Measurements from ENCODE around the gene BSN.

The BSN gene

GRCh38 chr3:49620728-49621127, 66.5 kb downstream of the BSN start:
- no peak overlapping the region for H3K18ac ChIP-seq (ENCODE audit: low read depth in 1 of 2, low read length in 2 of 2)
- H2AK5ac ChIP-seq (ENCODE audit: low read length, severe bottlenecking) = no peak overlapping the region
- H2BK5ac ChIP-seq (ENCODE audit: low read depth, low read length, poor library complexity, severe bottlenecking) = no peak overlapping the region
- no peak overlapping the region for H2BK120ac ChIP-seq (ENCODE audit: low read depth, low read length)
- H3K4me2 ChIP-seq (ENCODE audit: low read length, poor library complexity, severe bottlenecking) = no peak overlapping the region
- no peak overlapping the region for H2BK12ac ChIP-seq (ENCODE audit: low read length in 2 of 2)
- peaks cover 0 to 38% of the 10 kb centered on the region in 2 experiments for H3K27me3 ChIP-seq (ENCODE audit: control insufficient read depth in 1 of 2, insufficient read depth in 1 of 2, low read length in 2 of 2)
- H3K4me3 ChIP-seq (ENCODE audit: insufficient read depth in 1 of 2, low read depth in 1 of 2, low read length in 2 of 2) = no peak overlapping the region
- no peak overlapping the region for H3K9ac ChIP-seq (ENCODE audit: low read length)
- H2AFZ ChIP-seq (ENCODE audit: low read depth, low read length) = no peak overlapping the region
- H3K4ac ChIP-seq (ENCODE audit: low read depth in 1 of 2, low read length in 2 of 2) = no peak overlapping the region
- H3K36me3 ChIP-seq (ENCODE audit: control insufficient read depth in 1 of 2, insufficient read depth in 2 of 2, low read depth in 1 of 2, low read length in 2 of 2) = no peaks in the 10 kb centered on the region
- H3K9me3 ChIP-seq (ENCODE audit: control insufficient read depth, low read length) = no peaks in the 10 kb centered on the region
- no peak overlapping the region for H3K14ac ChIP-seq (ENCODE audit: low read length in 2 of 2)
- 87% methylated on average over 4 of the region's 8 CpGs for WGBS
- H3K27ac ChIP-seq (ENCODE audit: low read length, poor library complexity, severe bottlenecking) = no peak overlapping the region
- no peak for DNase-seq
- no peak overlapping the region for H4K91ac ChIP-seq (ENCODE audit: low read length)
- peaks cover 10% of the 10 kb centered on the region for H3K4me1 ChIP-seq (ENCODE audit: control insufficient read depth, insufficient read depth, low read depth, low read length)
- no peak overlapping the region for H2BK15ac ChIP-seq (ENCODE audit: low read depth, poor library complexity, severe bottlenecking)
- no peak overlapping the region for H4K8ac ChIP-seq (ENCODE audit: low read length)
- H3K79me1 ChIP-seq (replicated peaks; ENCODE audit: low read length, poor library complexity, severe bottlenecking) = no peaks in the 10 kb centered on the region
- H3K23ac ChIP-seq (ENCODE audit: low read length in 2 of 2) = no peak overlapping the region

GRCh38 chr3:49623071-49623470, 68.8 kb downstream of the BSN start:
- H3K4me1 ChIP-seq (ENCODE audit: control insufficient read depth, insufficient read depth, low read depth, low read length) = peaks cover 8% of the 10 kb centered on the region
- DNase-seq = no peak
- H3K36me3 ChIP-seq (ENCODE audit: control insufficient read depth in 1 of 2, insufficient read depth in 2 of 2, low read depth in 1 of 2, low read length in 2 of 2) = no peaks in the 10 kb centered on the region
- no peaks in the 10 kb centered on the region for H3K79me1 ChIP-seq (replicated peaks; ENCODE audit: low read length, poor library complexity, severe bottlenecking)
- H3K4me3 ChIP-seq (ENCODE audit: insufficient read depth in 1 of 2, low read depth in 1 of 2, low read length in 2 of 2) = no peak overlapping the region
- no peak overlapping the region for H3K14ac ChIP-seq (ENCODE audit: low read length in 2 of 2)
- H2BK15ac ChIP-seq (ENCODE audit: low read depth, poor library complexity, severe bottlenecking) = no peak overlapping the region
- H3K9me3 ChIP-seq (ENCODE audit: control insufficient read depth, low read length) = no peaks in the 10 kb centered on the region
- H4K91ac ChIP-seq (ENCODE audit: low read length) = no peak overlapping the region
- no peak overlapping the region for H4K8ac ChIP-seq (ENCODE audit: low read length)
- H3K27ac ChIP-seq (ENCODE audit: low read length, poor library complexity, severe bottlenecking) = no peak overlapping the region
- whole genome bisulfite sequencing = 63% methylated on average over 1 of the region's 1 CpG
- no peak overlapping the region for H2BK5ac ChIP-seq (ENCODE audit: low read depth, low read length, poor library complexity, severe bottlenecking)
- no peak overlapping the region for H2AFZ ChIP-seq (ENCODE audit: low read depth, low read length)
- no peak overlapping the region for H3K23ac ChIP-seq (ENCODE audit: low read length in 2 of 2)
- no peak overlapping the region for H3K4ac ChIP-seq (ENCODE audit: low read depth in 1 of 2, low read length in 2 of 2)
- peaks cover 5 to 57% of the 10 kb centered on the region in 2 experiments for H3K27me3 ChIP-seq (ENCODE audit: control insufficient read depth in 1 of 2, insufficient read depth in 1 of 2, low read length in 2 of 2)
- H3K9ac ChIP-seq (ENCODE audit: low read length) = no peak overlapping the region
- H2BK12ac ChIP-seq (ENCODE audit: low read length in 2 of 2) = no peak overlapping the region
- no peak overlapping the region for H2AK5ac ChIP-seq (ENCODE audit: low read length, severe bottlenecking)
- no peak overlapping the region for H3K4me2 ChIP-seq (ENCODE audit: low read length, poor library complexity, severe bottlenecking)
- no peak overlapping the region for H3K18ac ChIP-seq (ENCODE audit: low read depth in 1 of 2, low read length in 2 of 2)
- no peak overlapping the region for H2BK120ac ChIP-seq (ENCODE audit: low read depth, low read length)

GRCh38 chr3:49625071-49625470, 70.8 kb downstream of the BSN start:
- 94% methylated on average over 13 of the region's 13 CpGs for WGBS
- Histone ChIP-seq H3K79me1 (replicated peaks; ENCODE audit: low read length, poor library complexity, severe bottlenecking) (no peaks in the 10 kb centered on the region), H3K4me2 (ENCODE audit: low read length, poor library complexity, severe bottlenecking) (no peak overlapping the region), H2BK5ac (ENCODE audit: low read depth, low read length, poor library complexity, severe bottlenecking) (no peak overlapping the region), H3K4me1 (ENCODE audit: control insufficient read depth, insufficient read depth, low read depth, low read length) (peaks cover 6% of the 10 kb centered on the region), H2AFZ (ENCODE audit: low read depth, low read length) (no peak overlapping the region), H3K14ac (ENCODE audit: low read length in 2 of 2) (no peak overlapping the region), H2BK12ac (ENCODE audit: low read length in 2 of 2) (no peak overlapping the region), H4K91ac (ENCODE audit: low read length) (no peak overlapping the region), H3K4ac (ENCODE audit: low read depth in 1 of 2, low read length in 2 of 2) (no peak overlapping the region), H3K27me3 (ENCODE audit: control insufficient read depth in 1 of 2, insufficient read depth in 1 of 2, low read length in 2 of 2) (peaks cover 5 to 73% of the 10 kb centered on the region in 2 experiments), H2BK120ac (ENCODE audit: low read depth, low read length) (no peak overlapping the region), H2AK5ac (ENCODE audit: low read length, severe bottlenecking) (no peak overlapping the region), H3K36me3 (ENCODE audit: control insufficient read depth in 1 of 2, insufficient read depth in 2 of 2, low read depth in 1 of 2, low read length in 2 of 2) (no peaks in the 10 kb centered on the region), H3K4me3 (ENCODE audit: insufficient read depth in 1 of 2, low read depth in 1 of 2, low read length in 2 of 2) (no peak overlapping the region), H4K8ac (ENCODE audit: low read length) (no peak overlapping the region), H3K23ac (ENCODE audit: low read length in 2 of 2) (no peak overlapping the region), H3K27ac (ENCODE audit: low read length, poor library complexity, severe bottlenecking) (no peak overlapping the region), H3K18ac (ENCODE audit: low read depth in 1 of 2, low read length in 2 of 2) (no peak overlapping the region), H3K9me3 (ENCODE audit: control insufficient read depth, low read length) (no peaks in the 10 kb centered on the region), H2BK15ac (ENCODE audit: low read depth, poor library complexity, severe bottlenecking) (no peak overlapping the region), H3K9ac (ENCODE audit: low read length) (no peak overlapping the region)
- no peak for DNase-seq

DNA sequence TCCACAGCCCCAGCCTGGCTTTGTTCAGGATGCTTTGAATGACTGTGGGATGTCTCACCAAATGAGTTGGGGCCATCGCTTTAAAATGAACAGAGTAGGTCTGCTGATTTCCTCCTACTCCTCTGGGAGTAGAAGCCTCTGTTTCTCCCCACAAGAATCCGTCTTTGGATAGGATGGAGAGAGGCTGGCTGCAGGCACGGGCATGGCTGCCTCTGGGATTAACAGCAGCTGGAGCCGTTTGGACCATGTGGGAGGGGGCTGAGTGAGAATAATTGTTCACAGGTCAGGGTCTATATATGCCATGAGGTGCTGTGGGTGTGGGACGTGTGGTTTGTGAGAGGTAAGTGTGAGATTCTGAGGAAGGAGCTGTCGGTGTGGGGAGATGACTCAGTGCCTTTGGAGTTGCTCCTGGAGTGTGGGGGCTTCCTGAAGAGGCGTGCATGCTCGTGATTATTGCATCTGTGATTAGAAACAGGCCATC, 71.9 kb downstream of the BSN start:
- Histone ChIP-seq H2BK120ac (ENCODE audit: low read depth, low read length) (no peak overlapping the region), H3K27me3 (ENCODE audit: control insufficient read depth in 1 of 2, insufficient read depth in 1 of 2, low read length in 2 of 2) (peaks cover 5 to 72% of the 10 kb centered on the region in 2 experiments), H4K8ac (ENCODE audit: low read length) (no peak overlapping the region), H2BK5ac (ENCODE audit: low read depth, low read length, poor library complexity, severe bottlenecking) (no peak overlapping the region), H2AFZ (ENCODE audit: low read depth, low read length) (no peak overlapping the region), H3K4ac (ENCODE audit: low read depth in 1 of 2, low read length in 2 of 2) (no peak overlapping the region), H3K9me3 (ENCODE audit: control insufficient read depth, low read length) (no peaks in the 10 kb centered on the region), H3K36me3 (ENCODE audit: control insufficient read depth in 1 of 2, insufficient read depth in 2 of 2, low read depth in 1 of 2, low read length in 2 of 2) (no peaks in the 10 kb centered on the region), H2BK15ac (ENCODE audit: low read depth, poor library complexity, severe bottlenecking) (no peak overlapping the region), H2AK5ac (ENCODE audit: low read length, severe bottlenecking) (no peak overlapping the region), H3K4me3 (ENCODE audit: insufficient read depth in 1 of 2, low read depth in 1 of 2, low read length in 2 of 2) (no peak overlapping the region), H3K4me2 (ENCODE audit: low read length, poor library complexity, severe bottlenecking) (no peak overlapping the region), H3K18ac (ENCODE audit: low read depth in 1 of 2, low read length in 2 of 2) (no peak overlapping the region), H3K27ac (ENCODE audit: low read length, poor library complexity, severe bottlenecking) (no peak overlapping the region), H4K91ac (ENCODE audit: low read length) (no peak overlapping the region), H3K4me1 (ENCODE audit: control insufficient read depth, insufficient read depth, low read depth, low read length) (peaks cover 6% of the 10 kb centered on the region), H3K23ac (ENCODE audit: low read length in 2 of 2) (no peak overlapping the region), H2BK12ac (ENCODE audit: low read length in 2 of 2) (no peak overlapping the region), H3K9ac (ENCODE audit: low read length) (no peak overlapping the region), H3K14ac (ENCODE audit: low read length in 2 of 2) (no peak overlapping the region), H3K79me1 (replicated peaks; ENCODE audit: low read length, poor library complexity, severe bottlenecking) (no peaks in the 10 kb centered on the region)
- WGBS = 61% methylated on average over 8 of the region's 8 CpGs
- DNase-seq = no peak

Data from mesenchymal stem cell (in vitro differentiated cells and primary cell).